Stimulated activated CD4-positive, alpha-beta T cell treated with anti-CD3 and anti-CD28 coated beads, Interleukin-1b, Interleukin-23, amount 100 ng/mL, for 4 hours (primary cell): ENCODE measurements around the gene AKAP9.
"Not testable (repeated sequence)": the region's sequence is repeated elsewhere in the genome, so short reads cannot be mapped to it uniquely, and the experiment has no call there.

Source experiments
- DNase-seq, 2 donors: peaks; one replicate each; pipeline ENCODE4 v3.0.0-alpha.2; 2020; ENCODE audit warnings: low read depth in 2 of 2

The AKAP9 gene

DNA sequence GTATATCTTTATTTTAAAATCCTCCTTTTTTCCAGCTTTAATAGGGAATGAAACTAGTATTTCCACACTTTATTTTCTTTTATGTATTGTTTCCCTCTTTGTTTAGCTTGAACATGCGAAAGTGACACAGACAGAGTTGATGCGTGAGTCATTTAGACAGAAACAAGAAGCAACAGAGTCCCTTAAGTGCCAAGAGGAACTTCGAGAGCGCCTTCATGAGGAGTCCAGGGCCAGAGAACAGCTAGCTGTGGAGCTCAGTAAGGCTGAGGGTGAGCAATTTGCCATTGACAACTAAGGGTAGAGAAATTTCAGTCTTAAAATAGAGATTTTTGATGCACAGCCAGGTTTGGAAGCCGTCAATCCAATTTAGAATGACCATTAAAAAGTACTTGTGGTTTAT lies 120.5 kb downstream of the AKAP9 start:
- no peak for DNase-seq

DNA sequence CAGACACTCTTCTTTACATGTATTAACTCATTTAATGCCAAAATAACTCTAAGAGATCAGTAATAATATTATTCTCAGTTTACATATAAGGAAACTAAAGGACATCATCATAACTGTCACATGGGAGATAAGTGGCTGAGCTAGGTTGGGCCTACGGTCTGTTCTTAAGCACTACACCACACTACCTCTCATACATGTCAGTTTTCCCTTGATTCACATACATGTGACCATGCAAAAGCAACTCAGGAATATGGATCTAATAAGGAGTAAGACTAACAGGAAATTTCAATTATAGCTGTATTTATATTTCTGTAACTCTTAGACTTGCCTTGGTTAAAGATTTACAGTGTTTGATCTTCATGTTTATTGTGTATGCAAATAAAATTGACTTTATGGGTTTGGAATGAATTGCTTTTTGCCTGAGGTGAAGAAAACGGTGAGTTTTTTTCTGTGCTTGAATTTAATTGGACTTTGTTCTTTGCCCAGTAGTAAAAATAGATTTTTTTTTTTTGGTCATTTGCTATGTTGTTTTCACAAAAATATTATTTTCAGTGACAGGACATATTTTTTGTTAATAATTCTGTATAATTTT lies 123.9 kb downstream of the AKAP9 start:
- DNase-seq = no peak

DNA sequence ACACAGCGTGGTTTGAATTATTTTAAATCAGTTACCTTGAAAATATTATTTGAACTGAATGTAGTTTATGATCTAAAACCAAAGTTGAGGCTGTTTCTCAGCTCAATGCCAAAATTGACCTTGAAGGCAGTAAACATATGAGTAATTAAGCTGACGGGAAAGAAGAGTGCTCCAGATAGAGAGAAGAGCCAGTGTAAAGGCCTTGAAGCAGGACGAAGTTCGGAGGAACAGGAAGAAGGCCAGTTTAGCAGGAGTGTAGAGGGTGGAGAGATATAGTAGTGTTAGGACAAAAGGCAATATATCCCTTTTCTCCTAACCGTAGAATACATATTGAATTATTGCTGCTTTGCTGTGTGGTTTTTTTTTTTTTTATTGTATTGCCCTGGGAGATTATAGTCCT lies 130.4 kb downstream of the AKAP9 start:
- no peak for DNase-seq

DNA sequence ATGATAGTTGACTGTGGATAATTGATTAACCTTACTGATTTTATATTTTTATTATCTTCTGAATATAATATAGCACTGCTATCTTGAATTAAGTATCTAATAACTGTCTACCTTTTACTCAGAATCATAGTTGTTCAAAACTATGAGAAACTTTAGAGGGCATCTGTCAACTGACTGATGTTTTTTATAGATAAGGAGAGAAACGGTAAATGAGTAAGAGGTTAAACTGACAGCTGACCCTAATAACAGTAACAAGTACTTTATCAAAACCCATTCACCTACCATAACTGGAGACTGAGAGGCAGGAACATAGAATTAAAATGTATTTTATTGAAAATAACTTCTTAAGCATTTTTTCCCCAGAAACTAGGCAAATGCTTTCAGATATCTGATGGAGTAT lies 131.5 kb downstream of the AKAP9 start:
- DNase-seq = no peak

DNA sequence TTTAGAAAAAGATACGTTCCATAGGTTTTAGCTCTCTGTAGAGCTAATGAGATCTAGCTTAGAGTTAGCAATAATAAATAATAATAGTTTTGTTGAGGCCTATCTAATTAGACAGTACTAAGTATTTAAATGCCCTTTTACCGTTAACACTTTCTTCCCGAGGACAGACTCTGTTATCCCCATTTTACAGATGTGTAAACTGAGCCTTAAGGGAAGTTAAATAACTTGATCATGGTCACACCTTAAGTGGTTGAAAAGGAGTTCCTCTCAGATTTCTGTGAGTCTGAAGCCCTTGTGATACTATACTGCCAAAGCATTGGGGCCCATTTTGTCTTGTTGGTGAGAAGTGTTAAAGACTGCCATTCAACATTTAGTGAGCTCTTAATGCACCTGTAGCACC lies 132.0 kb downstream of the AKAP9 start:
- DNase-seq = no peak

DNA sequence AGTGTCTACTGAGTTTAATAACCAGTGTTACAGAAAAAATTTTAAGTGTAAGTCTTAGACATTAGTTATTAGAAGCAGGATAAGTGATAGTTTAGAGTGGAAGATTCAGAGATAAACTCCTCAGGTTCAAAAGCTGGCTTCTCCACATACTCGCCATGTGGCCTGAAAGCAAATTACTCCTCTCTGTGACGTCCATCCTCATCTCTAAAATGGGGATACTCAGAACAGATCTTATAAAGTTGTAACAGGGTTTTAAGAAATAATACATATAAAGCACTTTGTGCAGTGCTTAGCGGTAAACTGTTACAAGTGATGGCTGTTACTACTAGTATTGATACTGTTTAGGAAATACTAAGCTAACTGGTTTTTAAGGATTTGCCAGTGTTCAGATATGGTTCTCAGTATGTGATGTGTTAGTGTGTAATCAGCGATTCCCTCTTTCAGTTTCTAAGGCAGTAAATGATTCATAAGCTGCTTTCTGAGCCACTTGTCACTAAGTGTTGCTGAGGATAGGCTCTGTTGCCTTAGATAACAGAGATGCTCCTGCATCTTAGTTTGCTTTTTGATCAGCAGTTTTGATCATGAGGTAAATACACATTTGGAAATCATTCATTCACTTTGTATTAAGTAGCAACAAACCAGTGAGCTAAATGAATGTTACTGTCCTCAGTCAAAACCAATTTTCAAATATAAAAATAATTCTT lies 134.9 kb downstream of the AKAP9 start:
- DNase-seq = no peak

DNA sequence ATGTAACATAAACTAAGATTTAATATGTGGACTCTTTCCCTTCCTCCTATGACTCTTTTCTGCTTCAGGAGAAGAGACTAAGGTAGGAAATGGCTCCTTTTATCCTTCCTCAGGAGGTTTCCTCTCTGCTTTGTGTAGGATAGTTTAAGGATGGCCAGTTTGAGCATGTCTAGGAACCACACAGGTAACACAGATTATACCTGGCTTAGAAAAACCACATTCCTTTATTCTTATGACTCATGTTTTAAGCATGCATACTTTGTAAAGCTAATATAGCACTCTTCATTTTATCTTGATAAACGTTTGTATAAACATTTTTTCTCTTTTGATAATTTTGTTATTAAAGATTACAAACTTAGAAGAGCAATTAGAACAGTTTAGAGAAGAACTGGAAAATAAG lies 135.8 kb downstream of the AKAP9 start:
- DNase-seq = no peak

DNA sequence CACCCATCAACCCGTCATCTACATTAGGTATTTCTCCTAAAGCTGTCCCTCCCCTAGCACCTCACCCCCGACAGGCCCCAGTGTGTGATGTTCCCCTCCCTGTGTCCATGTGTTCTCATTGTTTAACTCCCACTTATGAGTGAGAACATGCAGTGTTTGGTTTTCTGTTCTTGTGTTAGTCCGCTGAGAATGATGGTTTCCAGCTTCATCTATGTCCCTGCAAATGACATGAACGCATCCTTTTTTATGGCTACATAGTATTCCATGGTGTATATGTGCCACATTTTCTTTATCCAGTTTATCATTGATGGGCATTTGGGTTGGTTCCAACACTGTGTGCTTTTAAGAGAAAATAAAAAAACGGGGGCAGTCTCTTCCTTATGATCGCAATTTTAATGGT lies 143.3 kb downstream of the AKAP9 start:
- DNase-seq = not testable (repeated sequence)

DNA sequence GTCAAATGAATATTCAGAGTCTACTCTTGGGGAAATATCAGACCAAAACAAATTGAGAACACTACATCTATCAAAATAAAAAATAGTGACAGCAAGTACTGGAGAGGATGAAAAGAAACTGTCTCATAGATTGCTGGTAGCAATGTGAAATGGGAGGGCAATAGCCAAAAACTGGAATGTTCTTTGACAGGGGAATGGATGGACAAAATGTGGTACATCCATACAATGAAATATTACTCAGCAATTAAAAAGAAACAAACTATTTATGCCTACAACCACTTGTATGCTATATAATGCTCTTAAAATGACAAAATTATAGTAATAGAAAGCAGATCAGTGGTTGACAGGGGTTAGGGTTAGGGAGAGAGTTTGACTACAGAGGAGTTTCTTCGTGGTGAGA lies 147.6 kb downstream of the AKAP9 start:
- DNase-seq = no peak

DNA sequence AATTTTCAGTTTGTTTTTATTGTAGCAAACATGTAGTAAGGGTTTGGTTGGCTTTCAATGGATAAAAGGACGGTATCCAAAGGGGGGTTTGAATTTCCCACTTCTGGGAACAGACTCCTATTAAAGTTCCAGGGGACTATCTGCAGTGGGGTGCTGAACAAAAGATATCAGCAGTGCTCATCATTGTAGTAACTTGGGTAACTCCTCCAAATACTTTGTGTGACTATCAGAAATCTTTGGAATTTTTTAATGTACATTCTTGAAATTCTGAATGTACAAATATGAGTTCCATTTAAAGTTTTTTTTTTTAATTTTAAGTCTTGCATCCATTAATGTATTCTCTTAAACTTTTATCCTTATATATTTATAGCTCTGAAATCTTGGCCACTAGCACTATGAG lies 151.5 kb downstream of the AKAP9 start:
- DNase-seq = no peak

DNA sequence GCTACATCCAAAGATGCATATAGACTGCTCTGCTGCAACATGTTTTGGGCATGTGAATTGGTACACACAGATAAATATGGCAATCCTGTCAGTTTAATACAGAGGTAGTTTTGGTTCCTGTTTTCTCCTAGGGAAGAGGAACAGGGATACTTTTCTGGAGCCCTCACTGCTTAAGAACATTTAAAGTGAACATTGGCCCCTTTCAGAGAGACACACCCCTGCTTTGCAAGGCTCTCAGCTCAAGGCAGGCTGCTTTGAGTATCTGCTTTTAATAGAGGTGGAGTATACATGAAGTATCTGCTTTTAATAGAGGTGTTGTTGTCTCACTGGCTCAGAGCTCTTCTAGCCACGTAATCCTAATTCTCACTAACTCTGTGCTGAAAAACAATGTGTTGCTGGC lies 154.7 kb downstream of the AKAP9 start:
- DNase-seq = no peak

DNA sequence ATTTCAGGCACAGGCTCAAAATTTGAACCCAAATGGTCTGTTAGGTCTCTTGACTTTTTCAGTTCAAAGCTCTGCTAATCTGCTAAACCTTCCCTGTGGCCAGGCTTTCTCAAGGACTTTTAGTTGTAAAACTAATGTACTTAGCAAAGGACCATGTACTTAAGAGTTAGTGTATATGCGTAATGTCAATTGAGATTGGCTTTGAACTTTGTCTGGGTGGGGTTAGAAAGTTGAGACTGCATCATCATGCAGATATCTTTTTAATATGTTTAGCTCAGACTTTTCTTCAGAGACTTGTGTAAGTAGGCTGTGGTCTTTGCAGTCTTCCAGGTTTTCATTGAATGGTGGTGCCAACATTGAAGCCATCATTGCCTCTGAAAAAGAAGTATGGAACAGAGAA lies 159.9 kb downstream of the AKAP9 start:
- no peak for DNase-seq

DNA sequence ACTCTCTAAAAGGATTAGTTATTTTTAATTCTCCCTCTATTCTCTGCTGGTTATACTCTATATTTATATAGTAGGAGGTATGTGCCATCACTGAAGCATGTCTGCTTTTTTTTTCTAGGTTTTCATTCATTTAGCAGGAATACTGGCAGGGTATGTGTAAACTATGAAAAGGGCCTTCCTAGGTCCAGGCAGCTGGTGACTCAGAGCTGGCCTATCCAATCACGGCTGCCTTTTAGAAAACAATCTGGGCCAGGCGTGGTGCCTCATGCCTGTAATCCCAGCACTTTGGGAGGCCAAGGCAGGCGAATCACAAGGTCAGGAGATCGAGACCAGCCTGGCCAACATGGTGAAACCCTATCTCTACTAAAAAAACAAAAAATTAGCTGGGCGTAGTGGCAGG lies 162.2 kb downstream of the AKAP9 start:
- DNase-seq = not testable (repeated sequence)

DNA sequence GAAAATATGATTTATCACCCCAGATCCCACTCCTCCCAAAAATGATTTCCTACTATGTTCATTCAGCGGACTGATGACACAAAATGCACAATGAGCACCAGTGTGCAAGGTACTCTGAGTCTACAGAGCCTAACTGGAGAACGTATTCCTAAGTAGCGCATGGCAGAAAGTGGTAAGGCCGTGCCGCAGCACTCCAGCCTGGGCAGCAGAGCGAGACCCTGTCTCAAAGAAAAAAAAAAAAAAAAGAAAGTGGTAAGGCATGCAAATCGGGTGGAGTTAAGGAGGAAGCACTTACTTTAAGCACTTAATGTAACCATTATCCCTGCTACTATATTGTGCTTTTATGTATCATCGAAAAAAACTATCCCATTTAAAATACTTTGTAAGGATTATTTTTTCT lies 168.2 kb downstream of the AKAP9 start:
- DNase-seq = no peak

DNA sequence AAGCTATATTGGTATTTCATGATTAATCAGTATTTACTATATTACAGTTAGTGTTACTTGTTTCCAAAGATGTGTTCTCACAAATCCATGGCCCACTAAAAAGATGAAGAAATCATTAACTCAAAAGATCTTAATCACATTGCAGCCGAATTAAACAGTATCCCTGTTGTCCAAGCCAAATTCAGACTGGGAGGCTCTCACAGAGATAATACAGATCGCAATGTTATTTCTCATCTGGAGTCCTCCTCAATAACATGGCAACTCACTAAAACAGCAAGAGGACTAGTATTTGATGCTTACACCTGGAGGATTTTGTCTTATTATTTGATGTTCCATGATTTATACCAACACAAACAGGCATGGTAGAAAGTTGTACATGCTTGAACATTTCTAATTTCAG lies 170.2 kb downstream of the AKAP9 start:
- no peak for DNase-seq

DNA sequence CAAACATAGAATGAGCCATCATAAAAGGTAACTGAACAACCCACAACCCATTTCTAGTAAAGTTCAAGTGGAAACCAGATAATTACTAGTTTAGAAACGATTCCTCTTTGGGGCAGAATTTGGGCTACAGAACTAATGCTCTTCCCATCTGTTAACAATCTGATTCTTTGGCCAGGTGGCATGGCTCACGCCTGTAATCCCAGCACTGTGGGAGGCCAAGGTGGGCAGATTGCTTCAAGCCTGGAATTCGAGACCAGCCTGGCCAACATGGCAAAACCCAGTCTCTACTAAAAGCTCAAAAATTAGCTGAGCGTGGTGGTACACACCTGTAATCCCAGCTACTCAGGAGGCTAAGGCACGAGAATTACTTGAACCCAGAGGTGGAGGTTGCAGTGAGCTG lies 175.2 kb downstream of the AKAP9 start:
- no peak for DNase-seq

DNA sequence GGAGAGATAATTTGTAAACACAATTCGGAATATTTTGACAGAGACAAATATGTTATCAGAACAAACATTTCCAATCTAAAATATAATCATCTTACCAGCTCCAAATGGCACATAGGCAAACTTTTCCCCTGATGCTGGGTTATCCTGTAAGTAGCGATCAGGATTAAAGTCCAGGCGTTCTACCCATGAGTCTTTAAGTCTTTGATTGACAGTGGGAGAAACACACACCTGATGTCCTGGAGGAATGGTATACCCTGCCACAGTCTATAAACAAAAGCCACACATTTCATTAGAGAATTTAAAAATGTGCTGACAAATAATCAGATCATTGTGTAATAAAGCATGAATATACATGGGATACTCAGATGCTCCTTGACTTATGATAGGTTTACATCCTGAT lies 176.3 kb downstream of the AKAP9 start:
- DNase-seq = no peak

DNA sequence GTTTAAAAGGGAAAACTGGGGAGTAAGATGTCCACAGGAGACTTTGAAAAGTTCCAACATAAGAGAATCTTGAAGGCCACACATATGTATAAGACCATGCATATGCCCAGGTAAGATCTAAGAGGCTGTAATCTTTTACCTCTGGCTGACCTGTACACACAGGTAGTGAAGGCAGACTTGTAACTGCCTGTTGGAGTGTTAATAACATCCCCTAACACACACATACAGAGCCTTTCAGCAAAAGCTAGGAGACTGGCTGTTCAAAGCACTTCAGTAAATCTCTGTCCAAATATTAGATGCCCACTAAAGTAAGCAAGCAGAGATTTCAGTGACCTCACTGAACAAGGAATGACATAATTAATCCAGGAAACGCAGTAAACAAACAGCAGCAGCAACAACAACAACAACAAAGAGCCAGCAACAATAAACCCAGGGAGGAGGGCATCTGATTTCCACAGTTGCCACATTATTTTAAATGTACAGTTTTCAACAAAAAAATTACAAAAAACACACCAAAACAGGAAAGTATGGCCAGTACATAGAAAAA lies 178.6 kb downstream of the AKAP9 start:
- DNase-seq = no peak

DNA sequence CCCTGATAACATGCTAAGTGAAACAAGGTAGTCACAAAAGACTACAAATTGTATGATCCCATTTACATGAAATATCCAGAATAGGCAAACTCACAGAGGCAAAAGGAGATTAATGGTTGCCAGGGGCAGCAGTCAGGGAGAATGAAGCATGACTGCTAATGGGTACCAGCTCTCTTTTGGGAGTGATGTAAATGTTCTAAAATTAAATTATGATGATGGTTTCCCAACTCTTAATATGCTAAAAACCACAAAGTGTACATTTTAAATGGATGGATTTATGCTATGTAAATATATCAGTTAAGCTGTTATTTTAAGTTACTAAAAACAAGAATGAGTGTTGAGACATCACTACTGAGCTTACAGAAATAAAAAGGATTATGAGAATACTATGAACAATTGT lies 181.0 kb downstream of the AKAP9 start:
- DNase-seq = no peak

DNA sequence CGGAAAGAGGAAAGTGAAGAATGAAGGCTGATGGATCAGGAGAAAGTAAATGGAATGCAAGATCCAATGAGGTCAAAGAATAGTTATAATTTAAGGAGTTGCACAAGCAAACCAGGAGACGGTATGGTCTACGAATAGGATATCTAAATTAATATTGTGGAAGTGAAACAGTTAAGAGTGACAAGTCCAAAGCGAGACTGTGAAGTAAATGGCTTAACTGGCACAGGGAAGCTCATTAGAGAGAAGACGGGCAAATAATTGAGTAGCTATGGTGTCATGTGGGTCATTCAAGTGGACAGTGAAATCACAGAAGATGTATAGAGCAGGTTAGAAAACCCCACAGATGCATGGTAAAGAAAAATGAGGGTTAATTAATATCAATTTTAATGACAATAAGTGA lies 190.4 kb downstream of the AKAP9 start:
- no peak for DNase-seq

DNA sequence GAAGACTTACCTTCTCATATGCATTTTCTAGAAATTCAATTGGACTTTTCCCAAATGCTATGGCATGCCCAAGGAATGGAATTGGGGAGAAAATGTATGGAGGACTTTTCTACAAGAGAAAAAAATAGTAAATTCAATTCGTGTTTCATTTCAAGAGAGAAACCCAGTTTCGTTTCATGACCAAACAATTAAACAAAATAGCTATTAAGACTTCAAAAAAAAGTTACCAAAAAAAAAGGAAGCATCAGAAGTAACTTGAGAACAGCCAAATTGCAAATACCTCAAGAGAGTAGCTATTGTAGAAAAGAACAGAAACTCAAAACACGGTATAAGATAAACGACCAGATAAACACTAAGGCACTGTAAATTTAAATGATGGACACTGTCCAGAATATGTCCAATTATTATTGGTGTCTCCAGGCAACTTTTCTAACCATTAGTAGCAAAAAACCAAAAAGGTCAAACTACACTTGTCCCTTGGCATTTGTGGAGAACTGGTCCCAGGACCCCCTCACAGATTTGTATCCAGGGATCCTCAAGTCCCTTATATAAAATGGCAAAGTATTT lies 191.2 kb downstream of the AKAP9 start:
- DNase-seq = no peak

DNA sequence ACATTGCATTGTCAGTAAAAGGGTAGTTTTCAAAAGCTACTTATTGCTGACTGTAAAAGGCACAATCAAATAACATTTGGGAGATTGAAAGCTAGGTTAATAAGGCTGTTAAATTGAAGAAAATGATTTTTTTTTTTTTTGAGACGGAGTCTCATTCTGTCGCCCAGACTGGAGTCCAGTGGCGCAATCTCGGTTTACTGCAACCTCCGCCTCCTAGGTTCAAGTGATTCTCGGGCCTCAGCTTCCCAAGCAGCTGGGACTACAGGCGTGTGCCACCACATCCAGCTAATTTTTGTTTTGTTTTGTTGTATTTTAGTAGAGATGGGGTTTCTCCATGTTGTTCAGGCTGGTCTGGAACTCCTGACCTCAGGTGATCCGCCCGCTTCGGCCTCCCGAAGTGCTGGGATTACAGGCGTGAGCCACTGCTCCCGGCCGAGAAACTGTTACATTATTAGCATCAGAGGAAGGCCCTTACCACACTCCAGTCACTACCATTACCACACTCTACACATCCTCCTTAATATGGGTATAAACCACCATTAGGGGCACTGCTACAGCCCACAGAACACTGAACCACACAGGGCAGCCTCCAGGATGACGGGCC lies 192.6 kb downstream of the AKAP9 start:
- DNase-seq = no peak

DNA sequence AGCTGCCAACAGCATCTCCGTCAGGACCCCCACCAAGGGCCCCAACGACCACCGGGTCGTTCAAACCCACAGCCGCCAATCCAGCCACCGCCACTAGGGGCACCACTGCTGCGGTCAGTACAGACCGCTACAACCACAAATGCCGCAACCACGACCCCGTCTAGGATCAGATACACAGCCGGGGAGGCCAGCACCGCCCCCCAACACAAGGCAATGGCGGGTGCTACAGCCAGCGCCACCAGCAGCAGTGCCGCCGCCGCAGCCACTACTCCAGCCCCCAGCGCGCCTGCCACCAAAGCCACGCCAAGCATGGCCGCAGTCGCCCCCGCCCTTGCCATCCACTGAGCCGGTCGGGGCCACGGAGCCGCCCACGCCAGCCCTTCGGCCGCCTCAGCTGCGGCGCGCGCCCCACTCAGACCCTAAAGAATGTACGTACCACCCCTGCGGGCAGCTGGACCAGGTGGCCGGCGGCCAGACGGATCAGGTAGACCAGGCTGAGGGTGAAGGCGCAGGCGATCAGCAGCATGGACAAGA lies 193.1 kb downstream of the AKAP9 start:
- DNase-seq = peak; percentile 36 to 58
